GM12874 (cell line): ENCODE measurements around the gene DMXL1.

ENCODE experiments used
- CTCF ChIP-seq: IDR thresholded peaks from 2 replicates; pipeline ENCODE4 v1.5.1; 2011; ENCODE audit warnings: low read depth, mild to moderate bottlenecking, control low read depth, low read length, moderate library complexity; ENCODE audit not compliant: insufficient read depth

Gene DMXL1

GRCh38 chr5:119285070-119285916 is 214.4 kb downstream of the DMXL1 start:
- TF ChIP-seq CTCF, result no peak

- no peak for TF ChIP-seq CTCF
These were observed 215.9 kb downstream of the DMXL1 start for GRCh38 chr5:119286511-119287488.

- no peak for TF ChIP-seq CTCF
These were observed 216.7 kb downstream of the DMXL1 start for GRCh38 chr5:119287547-119288111.

- no peak for TF ChIP-seq CTCF
These were observed 217.6 kb downstream of the DMXL1 start for GRCh38 chr5:119288379-119289033.

GRCh38 chr5:119289438-119290044 is 218.7 kb downstream of the DMXL1 start:
- no peak for TF ChIP-seq CTCF

GRCh38 chr5:119290161-119290569 is 219.3 kb downstream of the DMXL1 start:
- no peak for TF ChIP-seq CTCF
